Endodermal cell (in vitro differentiated cells): ENCODE data around the gene PITPNM3. TPM values are rescaled to one million over a fixed set of nuclear protein-coding genes. Genes with fewer than 3 reads are reported as not detected.

ENCODE experiments used
- DNase-seq: peaks from one replicate; pipeline ENCODE4 v3.0.0-alpha.2; 2017
- H3K27ac ChIP-seq: 2 replicates; pipeline ENCODE4 v1.5.1; 2013; ENCODE audit warnings: mild to moderate bottlenecking, low read depth, low read length, moderate library complexity
- H3K27me3 ChIP-seq: 2 replicates; pipeline ENCODE4 v1.6.1; 2013; ENCODE audit warnings: mild to moderate bottlenecking, low read length, moderate library complexity; ENCODE audit not compliant: insufficient read depth, control insufficient read depth, poor library complexity, severe bottlenecking
- H3K36me3 ChIP-seq: 2 replicates; pipeline ENCODE4 v1.7.0; 2013; ENCODE audit warnings: mild to moderate bottlenecking, low read length, moderate library complexity; ENCODE audit not compliant: control insufficient read depth, insufficient read depth
- H3K4me1 ChIP-seq: one replicate; pipeline ENCODE4 v1.7.0; 2013; ENCODE audit warnings: low read length; ENCODE audit not compliant: control insufficient read depth, insufficient read depth
- H3K4me3 ChIP-seq: 2 replicates; pipeline ENCODE4 v1.5.1; 2013; ENCODE audit warnings: mild to moderate bottlenecking, low read length, moderate library complexity
- H3K9ac ChIP-seq: 2 replicates; pipeline ENCODE4 v1.6.1; 2013; ENCODE audit warnings: mild to moderate bottlenecking, low read length, moderate library complexity; ENCODE audit not compliant: poor library complexity, severe bottlenecking; ENCODE audit errors: extremely low read depth
- H3K9me3 ChIP-seq: 2 replicates; pipeline ENCODE4 v1.6.1; 2013; ENCODE audit warnings: mild to moderate bottlenecking, low read length, moderate library complexity; ENCODE audit not compliant: control insufficient read depth
- H3K27ac Mint-ChIP-seq: 2 replicates; pipeline ENCODE4 v1.8.0; 2020; ENCODE audit warnings: mixed read lengths
- H3K27me3 Mint-ChIP-seq: 2 replicates; pipeline ENCODE4 v1.8.0; 2021; ENCODE audit warnings: mild to moderate bottlenecking, mixed read lengths; ENCODE audit not compliant: insufficient read depth
- H3K36me3 Mint-ChIP-seq: 2 replicates; pipeline ENCODE4 v1.8.0; 2020; ENCODE audit warnings: low read depth, mixed read lengths
- H3K4me1 Mint-ChIP-seq: 2 replicates; pipeline ENCODE4 v1.8.0; 2020; ENCODE audit warnings: mixed read lengths
- H3K4me3 Mint-ChIP-seq: 2 replicates; pipeline ENCODE4 v1.8.0; 2020; ENCODE audit warnings: mild to moderate bottlenecking, moderate library complexity, mixed read lengths
- H3K9me3 Mint-ChIP-seq: 2 replicates; pipeline ENCODE4 v1.8.0; 2020; ENCODE audit warnings: mild to moderate bottlenecking, mixed read lengths
- WGBS, 2 experiments: methylation state at CpG; one replicate each; pipeline versions ENCODE4 v1.1.5 to v1.1.7; 2013; ENCODE audit warnings: missing lambda C conversion rate in 2 of 2, mixed read lengths in 1 of 2; ENCODE audit not compliant: insufficient coverage in 1 of 2, insufficient read length in 1 of 2; 5-methylcytosine and 5-hydroxymethylcytosine counted together
- total RNA-seq, 2 donors: library from RNA; stranded (reverse); fragmentation: NEBNext Ultra II Directional in 1 of 2; extraction: Animal tissue kit (Norgen Biotek cat#: 25700) in 1 of 2; gene quantifications; 2 replicates in 1 of 2; 3 replicates in 1 of 2; pipeline ENCODE4 v1.2.1, GENCODE V29; 2021
- TF ChIP-seq, protein P1 (sequence below): fragments of 200-600 bp; sonication (generic); conservative IDR thresholded peaks from 2 replicates; pipeline ENCODE4 v1.5.0; 2021; ENCODE audit warnings: antibody characterized with exemption, mild to moderate bottlenecking

The PITPNM3 gene
- total RNA-seq, 2 donors from 2014 or later = 1.8 to 2.7 TPM

DNA sequence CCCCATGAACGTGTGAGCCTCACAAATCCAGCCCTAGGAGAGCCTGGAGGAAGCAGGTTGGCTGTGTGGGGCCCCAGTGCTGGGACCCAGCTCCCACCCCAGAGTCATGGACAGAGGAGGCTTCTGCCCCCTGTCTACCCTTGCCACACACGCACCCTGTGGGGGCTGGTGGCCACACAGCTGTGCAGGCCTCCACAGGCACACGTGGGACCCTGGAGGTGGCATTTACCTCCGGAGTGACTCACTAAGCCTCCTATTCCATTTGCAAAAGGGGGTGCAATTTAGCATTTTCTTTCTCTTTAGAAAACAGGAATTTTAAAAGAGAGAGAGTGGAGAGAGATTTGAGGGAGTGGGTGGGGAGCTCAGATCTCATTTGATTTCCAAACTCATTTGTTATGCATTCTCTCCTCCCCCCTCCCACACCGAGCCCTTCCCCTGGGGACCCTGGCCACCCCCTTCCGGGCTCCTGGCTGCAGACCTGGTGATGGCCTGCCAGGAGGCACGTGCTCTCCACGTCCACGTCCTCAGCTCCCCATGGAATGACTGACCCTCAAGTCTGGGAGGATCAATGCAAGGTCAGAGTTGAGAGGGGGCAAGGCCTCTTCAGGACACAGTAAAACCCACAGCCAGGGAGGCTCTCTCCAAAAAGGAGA lies 6.8 kb downstream of the PITPNM3 start:
- H3K9me3 Mint-ChIP-seq = no peaks in the 10 kb centered on the region
- no peaks in the 10 kb centered on the region for H3K4me1 Mint-ChIP-seq
- H3K27ac Mint-ChIP-seq = no peak overlapping the region

GRCh38 chr17:6548578-6549330 lies 7.6 kb downstream of the PITPNM3 start:
- Mint-ChIP-seq H3K27ac (no peak overlapping the region), H3K9me3 (no peaks in the 10 kb centered on the region), H3K4me1 (no peaks in the 10 kb centered on the region), H3K4me3 (no peak overlapping the region), H3K36me3 (no peaks in the 10 kb centered on the region), H3K27me3 (peaks cover 11% of the 10 kb centered on the region)
- no peaks in the 10 kb centered on the region for H3K36me3 ChIP-seq
- WGBS, 2 experiments = 85 to 86% methylated on average over 6 to 11 of the region's 11 CpGs
- no peaks in the 10 kb centered on the region for H3K4me1 ChIP-seq
- TF ChIP-seq, protein P1, sequence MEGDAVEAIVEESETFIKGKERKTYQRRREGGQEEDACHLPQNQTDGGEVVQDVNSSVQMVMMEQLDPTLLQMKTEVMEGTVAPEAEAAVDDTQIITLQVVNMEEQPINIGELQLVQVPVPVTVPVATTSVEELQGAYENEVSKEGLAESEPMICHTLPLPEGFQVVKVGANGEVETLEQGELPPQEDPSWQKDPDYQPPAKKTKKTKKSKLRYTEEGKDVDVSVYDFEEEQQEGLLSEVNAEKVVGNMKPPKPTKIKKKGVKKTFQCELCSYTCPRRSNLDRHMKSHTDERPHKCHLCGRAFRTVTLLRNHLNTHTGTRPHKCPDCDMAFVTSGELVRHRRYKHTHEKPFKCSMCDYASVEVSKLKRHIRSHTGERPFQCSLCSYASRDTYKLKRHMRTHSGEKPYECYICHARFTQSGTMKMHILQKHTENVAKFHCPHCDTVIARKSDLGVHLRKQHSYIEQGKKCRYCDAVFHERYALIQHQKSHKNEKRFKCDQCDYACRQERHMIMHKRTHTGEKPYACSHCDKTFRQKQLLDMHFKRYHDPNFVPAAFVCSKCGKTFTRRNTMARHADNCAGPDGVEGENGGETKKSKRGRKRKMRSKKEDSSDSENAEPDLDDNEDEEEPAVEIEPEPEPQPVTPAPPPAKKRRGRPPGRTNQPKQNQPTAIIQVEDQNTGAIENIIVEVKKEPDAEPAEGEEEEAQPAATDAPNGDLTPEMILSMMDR = no peak
- no peaks in the 10 kb centered on the region for H3K9me3 ChIP-seq
- no peak for DNase-seq
- H3K27ac ChIP-seq = no peak overlapping the region
- H3K27me3 ChIP-seq = peaks cover 5% of the 10 kb centered on the region
- no peak overlapping the region for H3K9ac ChIP-seq
- H3K4me3 ChIP-seq = no peak overlapping the region

More for the DNA sequence above, 6.8 kb downstream of the PITPNM3 start:
- Mint-ChIP-seq H3K36me3 (no peaks in the 10 kb centered on the region), H3K27me3 (peaks cover 18% of the 10 kb centered on the region), H3K4me3 (no peak overlapping the region)
- peaks cover 13% of the 10 kb centered on the region for H3K27me3 ChIP-seq
- H3K27ac ChIP-seq = no peak overlapping the region
- no peaks in the 10 kb centered on the region for H3K9me3 ChIP-seq
- no peaks in the 10 kb centered on the region for H3K4me1 ChIP-seq
- H3K4me3 ChIP-seq = no peak overlapping the region
- H3K36me3 ChIP-seq = no peaks in the 10 kb centered on the region
- WGBS, 2 experiments = 67 to 72% methylated on average over 2 to 9 of the region's 9 CpGs
- no peak overlapping the region for H3K9ac ChIP-seq
- DNase-seq = no peak
- TF ChIP-seq, protein P1 = peak; percentile 20

DNA sequence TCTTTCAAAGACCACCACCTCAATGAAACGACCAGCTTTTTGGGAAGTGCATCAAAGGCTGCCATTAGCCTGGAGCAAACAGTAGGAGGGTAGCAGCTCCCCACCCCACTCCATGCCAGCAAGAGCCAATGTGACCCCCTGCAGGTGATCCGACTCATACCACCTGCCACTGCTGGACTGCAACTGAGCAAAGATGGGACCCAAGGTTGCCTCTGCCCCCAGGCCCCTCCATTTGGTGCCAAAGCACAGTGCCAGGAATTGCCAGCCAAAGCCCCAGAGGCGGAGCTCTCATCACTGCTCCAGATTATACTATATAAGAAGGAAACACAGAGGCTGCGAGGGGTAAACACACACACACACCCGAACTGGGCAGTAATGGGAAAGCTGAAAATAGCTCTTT lies 8.3 kb downstream of the PITPNM3 start:
- H3K27ac ChIP-seq = no peak overlapping the region
- no peaks in the 10 kb centered on the region for H3K36me3 ChIP-seq
- no peak overlapping the region for H3K4me3 Mint-ChIP-seq
- no peak overlapping the region for H3K4me3 ChIP-seq
- H3K27me3 Mint-ChIP-seq = peaks cover 3% of the 10 kb centered on the region
- no peaks in the 10 kb centered on the region for H3K9me3 ChIP-seq
- no peak for DNase-seq
- H3K27ac Mint-ChIP-seq = no peak overlapping the region
- no peaks in the 10 kb centered on the region for H3K36me3 Mint-ChIP-seq
- H3K27me3 ChIP-seq = no peaks in the 10 kb centered on the region
- WGBS, 2 experiments = 88 to 90% methylated on average over 2 to 5 of the region's 5 CpGs
- H3K9me3 Mint-ChIP-seq = no peaks in the 10 kb centered on the region
- H3K4me1 ChIP-seq = no peaks in the 10 kb centered on the region
- H3K9ac ChIP-seq = no peak overlapping the region
- TF ChIP-seq, protein P1 = no peak
- no peaks in the 10 kb centered on the region for H3K4me1 Mint-ChIP-seq
